Tibial nerve (tissue), 4 donors: ENCODE data around the gene SNX8.

Source experiments
- EP300 ChIP-seq, 2 donors: sonication (generic); formaldehyde crosslinking; IDR thresholded peaks; one replicate each; pipeline ENCODE4 v1.6.1; 2017; ENCODE audit warnings: antibody characterized with exemption in 2 of 2, mild to moderate bottlenecking in 1 of 2
- POLR2A ChIP-seq, 2 donors: fragments of 450-650 bp; IDR thresholded peaks; one replicate each; pipeline ENCODE4 v1.6.1; 2017; ENCODE audit warnings: antibody characterized with exemption in 2 of 2, mild to moderate bottlenecking in 2 of 2, moderate library complexity in 2 of 2
- TF ChIP-seq, protein P1 (sequence below), 5 experiments: fragments of 200-600 bp in 3 of 5; fragments of 450-650 bp in 2 of 5; sonication (generic) in 3 of 5; IDR thresholded peaks; one replicate each; pipeline ENCODE4 v1.5.1; 2016 to 2019; ENCODE audit warnings: antibody characterized with exemption in 5 of 5, mild to moderate bottlenecking in 3 of 5, moderate library complexity in 2 of 5

- TF ChIP-seq POLR2A (IDR thresholded peaks at IDR 0.05) (no peak), EP300 (IDR thresholded peaks at IDR 0.05) (no peak)
- TF ChIP-seq, protein P1, sequence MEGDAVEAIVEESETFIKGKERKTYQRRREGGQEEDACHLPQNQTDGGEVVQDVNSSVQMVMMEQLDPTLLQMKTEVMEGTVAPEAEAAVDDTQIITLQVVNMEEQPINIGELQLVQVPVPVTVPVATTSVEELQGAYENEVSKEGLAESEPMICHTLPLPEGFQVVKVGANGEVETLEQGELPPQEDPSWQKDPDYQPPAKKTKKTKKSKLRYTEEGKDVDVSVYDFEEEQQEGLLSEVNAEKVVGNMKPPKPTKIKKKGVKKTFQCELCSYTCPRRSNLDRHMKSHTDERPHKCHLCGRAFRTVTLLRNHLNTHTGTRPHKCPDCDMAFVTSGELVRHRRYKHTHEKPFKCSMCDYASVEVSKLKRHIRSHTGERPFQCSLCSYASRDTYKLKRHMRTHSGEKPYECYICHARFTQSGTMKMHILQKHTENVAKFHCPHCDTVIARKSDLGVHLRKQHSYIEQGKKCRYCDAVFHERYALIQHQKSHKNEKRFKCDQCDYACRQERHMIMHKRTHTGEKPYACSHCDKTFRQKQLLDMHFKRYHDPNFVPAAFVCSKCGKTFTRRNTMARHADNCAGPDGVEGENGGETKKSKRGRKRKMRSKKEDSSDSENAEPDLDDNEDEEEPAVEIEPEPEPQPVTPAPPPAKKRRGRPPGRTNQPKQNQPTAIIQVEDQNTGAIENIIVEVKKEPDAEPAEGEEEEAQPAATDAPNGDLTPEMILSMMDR (IDR thresholded peaks at IDR 0.05) = no peak
Observed at GRCh38 chr7:2210551-2211258, 103.5 kb downstream of the SNX8 start.
